Measurements from ENCODE around the gene TMEFF1. TPM values are rescaled to one million over a fixed set of nuclear protein-coding genes. Genes with fewer than 3 reads are reported as not detected.

Gene TMEFF1
- total RNA-seq, 1 experiment from 2014 or later, result 1.7 TPM

- intact Hi-C loops (cut with micrococcal nuclease; ENCODE audit: unreplicated experiment), result no loop called here
- BruUV-seq (replicated peaks), result no TSS peak
- no peaks in the 10 kb centered on the region for H3K36me3 Mint-ChIP-seq (ENCODE audit: insufficient read depth, unreplicated experiment)
- no peak for DNase-seq
- peaks cover 3% of the 10 kb centered on the region for H3K9me3 Mint-ChIP-seq (ENCODE audit: low read depth, unreplicated experiment)
- no peak overlapping the region for H3K4me3 Mint-ChIP-seq (ENCODE audit: low read depth, unreplicated experiment)
- TF ChIP-seq CTCF (IDR thresholded peaks at IDR 0.05; ENCODE audit: unreplicated experiment), result no peak
- CTCF ChIA-PET, result no interaction called here
- H3K27me3 Mint-ChIP-seq (ENCODE audit: unreplicated experiment), result peaks cover 21% of the 10 kb centered on the region
- H3K4me1 Mint-ChIP-seq (ENCODE audit: low read depth, unreplicated experiment), result no peaks in the 10 kb centered on the region
- no peak overlapping the region for H3K27ac Mint-ChIP-seq (ENCODE audit: unreplicated experiment)
These were observed 146.2 kb downstream of the TMEFF1 start for GRCh38 chr9:100619194-100619593.

- Mint-ChIP-seq H3K27me3 (ENCODE audit: unreplicated experiment) (peaks cover 21% of the 10 kb centered on the region), H3K36me3 (ENCODE audit: insufficient read depth, unreplicated experiment) (no peaks in the 10 kb centered on the region), H3K4me1 (ENCODE audit: low read depth, unreplicated experiment) (no peaks in the 10 kb centered on the region), H3K9me3 (ENCODE audit: low read depth, unreplicated experiment) (peaks cover 3% of the 10 kb centered on the region), H3K4me3 (ENCODE audit: low read depth, unreplicated experiment) (no peak overlapping the region), H3K27ac (ENCODE audit: unreplicated experiment) (no peak overlapping the region)
- BruUV-seq (replicated peaks), result no TSS peak
- no peak for TF ChIP-seq CTCF (IDR thresholded peaks at IDR 0.05; ENCODE audit: unreplicated experiment)
- intact Hi-C loops (cut with micrococcal nuclease; ENCODE audit: unreplicated experiment), result no loop called here
- CTCF ChIA-PET, result no interaction called here
- no peak for DNase-seq
These were observed 146.7 kb downstream of the TMEFF1 start for GRCh38 chr9:100619665-100620064.

DNA sequence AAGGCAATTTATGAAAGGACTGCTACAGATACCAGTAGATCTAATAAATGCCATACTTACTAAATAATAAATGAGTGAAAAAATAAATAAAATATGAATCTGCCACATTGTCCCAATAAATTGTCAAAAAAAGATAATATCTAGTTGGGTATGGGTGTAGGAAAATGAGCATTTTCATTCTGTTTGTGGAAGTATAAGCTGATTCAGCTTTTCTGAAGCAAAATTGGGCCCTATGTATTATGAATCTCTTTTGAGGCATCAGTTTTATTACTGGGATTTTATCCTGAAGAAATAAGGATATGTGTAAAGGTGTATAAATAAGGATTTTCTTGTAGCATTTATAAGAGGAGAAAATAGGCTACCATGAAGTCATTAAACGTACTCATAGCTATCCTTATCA is 151.0 kb downstream of the TMEFF1 start:
- Mint-ChIP-seq H3K4me1 (ENCODE audit: low read depth, unreplicated experiment) (no peaks in the 10 kb centered on the region), H3K36me3 (ENCODE audit: insufficient read depth, unreplicated experiment) (no peaks in the 10 kb centered on the region), H3K27ac (ENCODE audit: unreplicated experiment) (no peak overlapping the region), H3K27me3 (ENCODE audit: unreplicated experiment) (no peaks in the 10 kb centered on the region), H3K9me3 (ENCODE audit: low read depth, unreplicated experiment) (no peaks in the 10 kb centered on the region), H3K4me3 (ENCODE audit: low read depth, unreplicated experiment) (no peak overlapping the region)
- CTCF ChIA-PET, result no interaction called here
- no TSS peak for BruUV-seq (replicated peaks)
- intact Hi-C loops (cut with micrococcal nuclease; ENCODE audit: unreplicated experiment), result no loop called here
- no peak for DNase-seq
- TF ChIP-seq CTCF (IDR thresholded peaks at IDR 0.05; ENCODE audit: unreplicated experiment), result no peak

- H3K9me3 Mint-ChIP-seq (ENCODE audit: low read depth, unreplicated experiment), result no peaks in the 10 kb centered on the region
- no peaks in the 10 kb centered on the region for H3K36me3 Mint-ChIP-seq (ENCODE audit: insufficient read depth, unreplicated experiment)
- no peak for TF ChIP-seq CTCF (IDR thresholded peaks at IDR 0.05; ENCODE audit: unreplicated experiment)
- no peaks in the 10 kb centered on the region for H3K4me1 Mint-ChIP-seq (ENCODE audit: low read depth, unreplicated experiment)
- no peak overlapping the region for H3K27ac Mint-ChIP-seq (ENCODE audit: unreplicated experiment)
- H3K4me3 Mint-ChIP-seq (ENCODE audit: low read depth, unreplicated experiment), result no peak overlapping the region
- no peak for DNase-seq
- BruUV-seq (replicated peaks), result no TSS peak
- intact Hi-C loops (cut with micrococcal nuclease; ENCODE audit: unreplicated experiment), result no loop called here
- CTCF ChIA-PET, result no interaction called here
- peaks cover 19% of the 10 kb centered on the region for H3K27me3 Mint-ChIP-seq (ENCODE audit: unreplicated experiment)
These were observed 154.0 kb downstream of the TMEFF1 start for GRCh38 chr9:100626949-100627348.

Other genes with a start within 250 kb of the TMEFF1 start
- 15.3 and 17.7 TPM in 2 replicates for gene TEX10, start 120.2 kb upstream of the TMEFF1 start, total RNA-seq (2022)
- 16.3 and 23.5 TPM in 2 replicates for gene MSANTD3, start 46.0 kb upstream of the TMEFF1 start, total RNA-seq (2022)
- 0.37 and 0.52 TPM in 2 replicates for gene CAVIN4, start 104.9 kb downstream of the TMEFF1 start, total RNA-seq (2022)